HEK293 (cell line): Measurements from ENCODE around the gene PEAR1.
A peak's percentile ranks its signal among the peaks of the same experiment; 100 is the strongest.

Experiments
- CTCF ChIA-PET: fragments of 350-600 bp; formaldehyde crosslinking; extraction: SDS; loops from one replicate; lab custom pipeline; 2021; ENCODE audit warnings: antibody characterized with exemption; lab: Yijun Ruan, JAX
- POLR2A ChIA-PET: fragments of 300-600 bp; formaldehyde crosslinking; extraction: SDS; loops from one replicate; lab custom pipeline; 2020; ENCODE audit warnings: antibody characterized with exemption, inconsistent platforms; lab: Yijun Ruan, JAX
- H3K27ac ChIP-seq: fragments of 200-500 bp; sonication (Bioruptor generic); 2 replicates; pipeline ENCODE4 v1.5.1; 2014; ENCODE audit warnings: low read depth, low read length, control low read depth, inconsistent platforms; ENCODE audit errors: extremely low read depth
- H3K36me3 ChIP-seq, 2 experiments: fragments of 200-500 bp in 1 of 2; sonication (Bioruptor generic) in 1 of 2; 1 replicate in 1 of 2; 2 replicates in 1 of 2; pipeline ENCODE4 v1.5.1; 2014 to 2017; ENCODE audit warnings: inconsistent platforms in 2 of 2, low read length in 2 of 2; ENCODE audit not compliant: control insufficient read depth in 2 of 2, insufficient read depth in 1 of 2
- H3K4me1 ChIP-seq: fragments of 200-500 bp; sonication (Bioruptor generic); 2 replicates; pipeline ENCODE4 v1.5.1; 2014; ENCODE audit warnings: mild to moderate bottlenecking, low read length, inconsistent platforms; ENCODE audit not compliant: control insufficient read depth, insufficient read depth
- H3K4me3 ChIP-seq: 2 replicates; pipeline ENCODE4 v1.5.1; 2011; ENCODE audit warnings: low read depth, mild to moderate bottlenecking, control low read depth, low read length, moderate library complexity
- H3K9me3 ChIP-seq: fragments of 200-500 bp; sonication (Bioruptor generic); 2 replicates; pipeline ENCODE4 v1.5.1; 2014; ENCODE audit warnings: low read depth, low read length, inconsistent platforms; ENCODE audit not compliant: control insufficient read depth, insufficient read depth
- ATF2 ChIP-seq: fragments of 450-650 bp; formaldehyde crosslinking; IDR thresholded peaks from 2 replicates; pipeline ENCODE4 v1.5.1; 2016; ENCODE audit warnings: missing biosample characterization, missing genetic modification characterization, low read depth
- BCL11A ChIP-seq: fragments of 450-650 bp; formaldehyde crosslinking; IDR thresholded peaks from 2 replicates; pipeline ENCODE4 v1.5.1; 2016; ENCODE audit warnings: low read depth, missing biosample characterization, missing genetic modification characterization
- ZBTB44 ChIP-seq: fragments of 450-650 bp; IDR thresholded peaks from 2 replicates; pipeline ENCODE4 v1.5.1; 2018; ENCODE audit warnings: missing biosample characterization, mild to moderate bottlenecking, missing genetic modification characterization
- ZBTB48 ChIP-seq: fragments of 450-650 bp; formaldehyde crosslinking; IDR thresholded peaks from 2 replicates; pipeline ENCODE4 v1.5.1; 2016; ENCODE audit warnings: missing biosample characterization, missing genetic modification characterization
- ZIC2 ChIP-seq: fragments of 450-650 bp; formaldehyde crosslinking; IDR thresholded peaks from 2 replicates; pipeline ENCODE4 v1.5.1; 2016; ENCODE audit warnings: missing biosample characterization, missing genetic modification characterization
- ZNF133 ChIP-seq: fragments of 450-650 bp; formaldehyde crosslinking; IDR thresholded peaks from 2 replicates; pipeline ENCODE4 v1.5.1; 2016; ENCODE audit warnings: missing biosample characterization, missing genetic modification characterization
- ZNF555 ChIP-seq: fragments of 450-650 bp; formaldehyde crosslinking; conservative IDR thresholded peaks from 2 replicates; pipeline ENCODE4 v1.5.1; 2017; ENCODE audit warnings: missing biosample characterization, mild to moderate bottlenecking, missing genetic modification characterization, inconsistent platforms
- ZNF571 ChIP-seq: fragments of 450-650 bp; formaldehyde crosslinking; IDR thresholded peaks from 2 replicates; pipeline ENCODE4 v1.5.0; 2017; ENCODE audit warnings: missing biosample characterization, missing genetic modification characterization
- ZNF768 ChIP-seq: fragments of 450-650 bp; formaldehyde crosslinking; IDR thresholded peaks from 2 replicates; pipeline ENCODE4 v1.5.1; 2018; ENCODE audit warnings: missing biosample characterization, mild to moderate bottlenecking, missing genetic modification characterization
- TF ChIP-seq, protein P1 (sequence below): fragments of 450-650 bp; formaldehyde crosslinking; IDR thresholded peaks from 2 replicates; pipeline ENCODE4 v1.5.1; 2016; ENCODE audit warnings: missing biosample characterization, missing genetic modification characterization, borderline replicate concordance
- TF ChIP-seq, protein P2 (sequence below): fragments of 450-650 bp; formaldehyde crosslinking; IDR thresholded peaks from 2 replicates; pipeline ENCODE4 v1.5.1; 2016; ENCODE audit warnings: missing biosample characterization, missing genetic modification characterization

The PEAR1 gene

DNA sequence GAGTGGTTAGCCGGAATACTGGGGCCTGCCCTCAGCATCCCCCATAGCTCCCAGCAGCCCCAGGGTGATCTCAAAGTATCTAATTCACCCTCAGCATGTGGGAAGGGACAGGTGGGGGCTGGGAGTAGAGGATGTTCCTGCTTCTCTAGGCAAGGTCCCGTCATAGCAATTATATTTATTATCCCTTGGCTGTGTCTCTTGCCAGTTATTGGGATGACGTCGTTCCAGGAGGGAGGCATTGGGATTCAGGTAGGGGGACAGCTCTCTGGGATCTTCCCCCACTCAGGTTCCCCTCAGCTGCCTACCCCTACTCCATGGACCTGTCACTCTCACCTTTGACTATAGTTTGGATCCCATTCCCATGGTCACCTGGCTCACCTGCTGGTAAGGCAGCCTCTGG lies 11.9 kb upstream of the PEAR1 start (continued):
- TF ChIP-seq BCL11A (tag by site-specific recombination), result no peak
- no peak for TF ChIP-seq ZNF571 (tag by site-specific recombination)
- peak; percentile 76 for TF ChIP-seq ATF2 (tag by site-specific recombination)
- TF ChIP-seq, protein P1, sequence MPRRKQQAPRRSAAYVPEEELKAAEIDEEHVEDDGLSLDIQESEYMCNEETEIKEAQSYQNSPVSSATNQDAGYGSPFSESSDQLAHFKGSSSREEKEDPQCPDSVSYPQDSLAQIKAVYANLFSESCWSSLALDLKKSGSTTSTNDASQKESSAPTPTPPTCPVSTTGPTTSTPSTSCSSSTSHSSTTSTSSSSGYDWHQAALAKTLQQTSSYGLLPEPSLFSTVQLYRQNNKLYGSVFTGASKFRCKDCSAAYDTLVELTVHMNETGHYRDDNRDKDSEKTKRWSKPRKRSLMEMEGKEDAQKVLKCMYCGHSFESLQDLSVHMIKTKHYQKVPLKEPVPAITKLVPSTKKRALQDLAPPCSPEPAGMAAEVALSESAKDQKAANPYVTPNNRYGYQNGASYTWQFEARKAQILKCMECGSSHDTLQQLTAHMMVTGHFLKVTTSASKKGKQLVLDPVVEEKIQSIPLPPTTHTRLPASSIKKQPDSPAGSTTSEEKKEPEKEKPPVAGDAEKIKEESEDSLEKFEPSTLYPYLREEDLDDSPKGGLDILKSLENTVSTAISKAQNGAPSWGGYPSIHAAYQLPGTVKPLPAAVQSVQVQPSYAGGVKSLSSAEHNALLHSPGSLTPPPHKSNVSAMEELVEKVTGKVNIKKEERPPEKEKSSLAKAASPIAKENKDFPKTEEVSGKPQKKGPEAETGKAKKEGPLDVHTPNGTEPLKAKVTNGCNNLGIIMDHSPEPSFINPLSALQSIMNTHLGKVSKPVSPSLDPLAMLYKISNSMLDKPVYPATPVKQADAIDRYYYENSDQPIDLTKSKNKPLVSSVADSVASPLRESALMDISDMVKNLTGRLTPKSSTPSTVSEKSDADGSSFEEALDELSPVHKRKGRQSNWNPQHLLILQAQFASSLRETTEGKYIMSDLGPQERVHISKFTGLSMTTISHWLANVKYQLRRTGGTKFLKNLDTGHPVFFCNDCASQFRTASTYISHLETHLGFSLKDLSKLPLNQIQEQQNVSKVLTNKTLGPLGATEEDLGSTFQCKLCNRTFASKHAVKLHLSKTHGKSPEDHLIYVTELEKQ, result no peak
- no peak for TF ChIP-seq ZBTB44 (tag by site-specific recombination)
- TF ChIP-seq ZNF133 (tag by site-specific recombination), result no peak
- TF ChIP-seq, protein P2, sequence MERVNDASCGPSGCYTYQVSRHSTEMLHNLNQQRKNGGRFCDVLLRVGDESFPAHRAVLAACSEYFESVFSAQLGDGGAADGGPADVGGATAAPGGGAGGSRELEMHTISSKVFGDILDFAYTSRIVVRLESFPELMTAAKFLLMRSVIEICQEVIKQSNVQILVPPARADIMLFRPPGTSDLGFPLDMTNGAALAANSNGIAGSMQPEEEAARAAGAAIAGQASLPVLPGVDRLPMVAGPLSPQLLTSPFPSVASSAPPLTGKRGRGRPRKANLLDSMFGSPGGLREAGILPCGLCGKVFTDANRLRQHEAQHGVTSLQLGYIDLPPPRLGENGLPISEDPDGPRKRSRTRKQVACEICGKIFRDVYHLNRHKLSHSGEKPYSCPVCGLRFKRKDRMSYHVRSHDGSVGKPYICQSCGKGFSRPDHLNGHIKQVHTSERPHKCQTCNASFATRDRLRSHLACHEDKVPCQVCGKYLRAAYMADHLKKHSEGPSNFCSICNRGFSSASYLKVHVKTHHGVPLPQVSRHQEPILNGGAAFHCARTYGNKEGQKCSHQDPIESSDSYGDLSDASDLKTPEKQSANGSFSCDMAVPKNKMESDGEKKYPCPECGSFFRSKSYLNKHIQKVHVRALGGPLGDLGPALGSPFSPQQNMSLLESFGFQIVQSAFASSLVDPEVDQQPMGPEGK (tag by site-specific recombination), result no peak
- TF ChIP-seq ZNF555 (tag by site-specific recombination), result no peak

DNA sequence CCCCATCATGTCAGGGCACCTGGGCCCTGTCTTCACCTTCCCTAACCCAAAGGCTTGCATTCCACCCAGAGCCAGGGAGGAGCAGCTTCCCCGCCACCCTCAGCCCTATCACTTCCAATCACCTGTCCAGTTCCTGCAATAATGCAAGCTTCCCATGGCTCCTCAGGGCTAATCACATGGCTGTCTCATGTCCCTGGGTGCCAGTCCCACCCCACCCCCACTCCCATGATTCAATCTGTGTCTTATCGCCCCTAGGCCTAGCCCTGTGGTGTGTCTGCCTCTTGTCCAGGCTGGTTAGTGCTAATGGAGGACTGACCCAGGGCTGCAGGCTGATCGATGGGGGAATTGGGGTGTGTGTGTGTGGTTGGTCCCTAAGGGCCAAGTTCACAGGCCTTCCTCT lies 11.0 kb upstream of the PEAR1 start:
- CTCF ChIA-PET, result interaction anchor here (0.7 to 6.8 kb wide), 4 partner anchors 9 to 191 kb away, joined by 3 to 37 read pairs (median 8); partner anchors contain the start of gene NTRK1
- TF ChIP-seq ZBTB48, result 0 out of 2 replicates have a peak, but pooled peaks have one; percentile 19
- TF ChIP-seq, protein P1, result no peak
- TF ChIP-seq, all 188 proteins: peak for 1
- no peaks in the 10 kb centered on the region for H3K36me3 ChIP-seq
- POLR2A ChIA-PET, result no interaction called here
- no peaks in the 10 kb centered on the region for H3K4me1 ChIP-seq
- H3K4me3 ChIP-seq, result no peak overlapping the region
- H3K9me3 ChIP-seq, result no peaks in the 10 kb centered on the region
- no peak overlapping the region for H3K27ac ChIP-seq

DNA sequence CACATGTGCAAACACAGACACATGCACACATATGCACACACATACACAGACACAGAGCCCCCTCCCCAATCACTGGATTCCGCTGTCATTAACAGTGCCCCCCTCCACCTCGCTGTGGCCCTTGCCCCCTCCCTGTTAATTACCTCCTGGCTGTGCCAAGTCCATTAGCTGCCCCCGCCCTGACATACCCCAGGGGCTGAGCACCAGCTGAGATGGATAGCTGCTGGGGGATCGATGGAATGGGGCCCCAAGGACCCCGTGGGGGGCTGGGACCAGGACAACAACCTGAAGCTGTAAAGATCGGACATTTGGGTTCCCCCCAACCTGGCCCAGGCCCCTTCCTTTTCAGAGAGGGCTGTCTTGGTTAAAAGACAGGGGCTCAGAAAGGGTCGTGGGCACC lies 9.6 kb upstream of the PEAR1 start:
- H3K4me1 ChIP-seq, result no peaks in the 10 kb centered on the region
- no peak overlapping the region for H3K27ac ChIP-seq
- CTCF ChIA-PET, result interaction anchor here (0.6 to 6.8 kb wide), 8 partner anchors 7 to 194 kb away, joined by 3 to 37 read pairs (median 7); partner anchors contain the start of gene NTRK1
- no peaks in the 10 kb centered on the region for H3K9me3 ChIP-seq
- TF ChIP-seq ZIC2 (tag by site-specific recombination) (peak; percentile 60), ZBTB48 (no peak), ZNF768 (tag by site-specific recombination) (no peak)
- TF ChIP-seq, all 188 proteins: peak for 1
- POLR2A ChIA-PET, result no interaction called here
- Histone ChIP-seq H3K4me3 (no peak overlapping the region), H3K36me3 (no peaks in the 10 kb centered on the region)
